ENCODE measurements around the gene SEC23IP. TPM values are rescaled to one million over a fixed set of nuclear protein-coding genes. Genes with fewer than 3 reads are reported as not detected.
"Not testable (repeated sequence)": the region's sequence is repeated elsewhere in the genome, so short reads cannot be mapped to it uniquely, and the experiment has no call there.

Gene SEC23IP
- total and polyA plus RNA-seq, 2 donors (not counting 1 experiment from before 2014, with no cell fraction given): 10.5 to 69.7 TPM

DNA sequence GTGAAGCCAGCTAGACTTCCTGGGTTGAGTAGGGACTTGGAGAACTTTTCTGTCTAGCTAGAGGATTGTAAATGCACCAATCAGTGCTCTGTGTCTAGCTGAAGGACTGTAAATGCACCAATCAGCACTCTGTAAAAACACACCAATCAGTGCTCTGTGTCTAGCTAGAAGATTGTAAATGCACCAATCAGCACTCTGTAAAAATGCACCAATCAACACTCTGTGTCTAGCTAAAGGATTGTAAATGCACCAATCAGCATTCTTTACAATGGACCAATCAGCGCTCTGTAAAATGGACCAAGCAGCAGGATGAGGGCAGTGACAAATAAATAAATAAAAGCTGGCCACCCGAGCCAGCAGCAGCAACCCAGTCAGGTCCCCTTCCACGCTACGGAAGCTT, 2.2 kb upstream of the SEC23IP start:
- WGBS (ENCODE audit: insufficient coverage): 83% methylated on average over 4 of the region's 4 CpGs
- H4K20me1 ChIP-seq (ENCODE audit: control insufficient read depth, insufficient read depth, low read length, poor library complexity, severe bottlenecking); H3K27me3 ChIP-seq (replicated peaks in 1 of 4; ENCODE audit: control extremely low read depth in 1 of 4, control insufficient read depth in 3 of 4, insufficient read depth in 4 of 4, low read length in 3 of 4); intact Hi-C loops (cut with micrococcal nuclease); H3K9me3 Mint-ChIP-seq (ENCODE audit: insufficient read depth); H3K4me3 ChIP-seq (ENCODE audit: control extremely low read depth in 1 of 5, extremely low read depth in 1 of 5, insufficient read depth in 1 of 5, low read depth in 2 of 5, low read length in 4 of 5); H2AFZ ChIP-seq (ENCODE audit: insufficient read depth, low read depth, low read length, poor library complexity, severe bottlenecking); ATAC-seq (ENCODE audit: low read depth); H3K27ac ChIP-seq (ENCODE audit: low read length in 2 of 2); H3K9me3 ChIP-seq (ENCODE audit: control extremely low read depth in 1 of 3, control insufficient read depth in 2 of 3, insufficient read depth in 1 of 3, low read length in 2 of 3); H3K27ac Mint-ChIP-seq; DNase-seq; POLR2A ChIA-PET; H3K36me3 ChIP-seq (replicated peaks in 1 of 2; ENCODE audit: control extremely low read depth in 1 of 2, control insufficient read depth in 1 of 2, extremely low read depth in 1 of 2, insufficient read depth in 2 of 2, low read length in 1 of 2); H3K4me2 ChIP-seq (replicated peaks; ENCODE audit: low read depth, low read length, poor library complexity, severe bottlenecking); H3K4me3 Mint-ChIP-seq; H3K9ac ChIP-seq (ENCODE audit: low read length); H3K27me3 Mint-ChIP-seq: not testable (repeated sequence)
- Histone ChIP-seq H3K79me2 (ENCODE audit: control insufficient read depth, insufficient read depth, low read length) (peaks cover 30% of the 10 kb centered on the region), H3K4me1 (ENCODE audit: control insufficient read depth in 2 of 2, insufficient read depth in 2 of 2, low read length in 2 of 2) (peaks cover 12 to 13% of the 10 kb centered on the region in 2 donors)
- H3K4me1 Mint-ChIP-seq: peaks cover 26% of the 10 kb centered on the region
- CTCF ChIA-PET: interaction anchor here (0.6 kb wide), 1 partner anchor 60 kb away, joined by 3 read pairs; no protein-coding TSS in a partner anchor

- peak overlapping the region; percentile 90 for H3K9ac ChIP-seq (ENCODE audit: low read length)
- Mint-ChIP-seq H3K27ac (peak overlapping the region; percentile 29), H3K4me1 (peaks cover 40% of the 10 kb centered on the region), H3K4me3 (peak overlapping the region; percentile 96)
- peaks cover 12 to 13% of the 10 kb centered on the region in 2 donors for H3K4me1 ChIP-seq (ENCODE audit: control insufficient read depth in 2 of 2, insufficient read depth in 2 of 2, low read length in 2 of 2)
- peaks cover 44% of the 10 kb centered on the region for H3K79me2 ChIP-seq (ENCODE audit: control insufficient read depth, insufficient read depth, low read length)
- not testable (repeated sequence) for H3K27me3 ChIP-seq (replicated peaks in 1 of 4; ENCODE audit: control extremely low read depth in 1 of 4, control insufficient read depth in 3 of 4, insufficient read depth in 4 of 4, low read length in 3 of 4); H3K36me3 ChIP-seq (replicated peaks in 1 of 2; ENCODE audit: control extremely low read depth in 1 of 2, control insufficient read depth in 1 of 2, extremely low read depth in 1 of 2, insufficient read depth in 2 of 2, low read length in 1 of 2); ATAC-seq (ENCODE audit: low read depth); H3K9me3 Mint-ChIP-seq (ENCODE audit: insufficient read depth); H4K20me1 ChIP-seq (ENCODE audit: control insufficient read depth, insufficient read depth, low read length, poor library complexity, severe bottlenecking); H3K27me3 Mint-ChIP-seq; DNase-seq; H3K9me3 ChIP-seq (ENCODE audit: control extremely low read depth in 1 of 3, control insufficient read depth in 2 of 3, insufficient read depth in 1 of 3, low read length in 2 of 3)
- peak overlapping the region; percentile 87 for H3K4me2 ChIP-seq (replicated peaks; ENCODE audit: low read depth, low read length, poor library complexity, severe bottlenecking)
- POLR2A ChIA-PET: interaction anchor here (0.7 to 1.2 kb wide), 2 partner anchors 19 to 32 kb away, joined by 3 to 11 read pairs; partner anchors contain the start of gene MCMBP
- intact Hi-C loops (cut with micrococcal nuclease): loop anchor here (1.0 to 2.0 kb wide), 3 partner anchors 19 to 1137 kb away; partner anchors contain the start of gene CACUL1
- H3K4me3 ChIP-seq (ENCODE audit: control extremely low read depth in 1 of 5, extremely low read depth in 1 of 5, insufficient read depth in 1 of 5, low read depth in 2 of 5, low read length in 4 of 5): peak overlapping the region; percentile 76 to 98 (median 95)
- peak overlapping the region; percentile 96 for H2AFZ ChIP-seq (ENCODE audit: insufficient read depth, low read depth, low read length, poor library complexity, severe bottlenecking)
- 71% methylated on average over 12 of the region's 14 CpGs for WGBS (ENCODE audit: insufficient coverage)
- CTCF ChIA-PET: interaction anchor here (0.6 to 2.1 kb wide), 2 partner anchors 19 to 27 kb away, joined by 6 to 14 read pairs; partner anchors contain the start of gene MCMBP
- peak overlapping the region; percentile 82 for H3K27ac ChIP-seq (ENCODE audit: low read length in 2 of 2)
These were observed 712 bp upstream of the SEC23IP start for GRCh38 chr10:119891849-119892187.

All from B cell (primary cell).